ENCODE data around the gene BRSK2.

Gene BRSK2

DNA sequence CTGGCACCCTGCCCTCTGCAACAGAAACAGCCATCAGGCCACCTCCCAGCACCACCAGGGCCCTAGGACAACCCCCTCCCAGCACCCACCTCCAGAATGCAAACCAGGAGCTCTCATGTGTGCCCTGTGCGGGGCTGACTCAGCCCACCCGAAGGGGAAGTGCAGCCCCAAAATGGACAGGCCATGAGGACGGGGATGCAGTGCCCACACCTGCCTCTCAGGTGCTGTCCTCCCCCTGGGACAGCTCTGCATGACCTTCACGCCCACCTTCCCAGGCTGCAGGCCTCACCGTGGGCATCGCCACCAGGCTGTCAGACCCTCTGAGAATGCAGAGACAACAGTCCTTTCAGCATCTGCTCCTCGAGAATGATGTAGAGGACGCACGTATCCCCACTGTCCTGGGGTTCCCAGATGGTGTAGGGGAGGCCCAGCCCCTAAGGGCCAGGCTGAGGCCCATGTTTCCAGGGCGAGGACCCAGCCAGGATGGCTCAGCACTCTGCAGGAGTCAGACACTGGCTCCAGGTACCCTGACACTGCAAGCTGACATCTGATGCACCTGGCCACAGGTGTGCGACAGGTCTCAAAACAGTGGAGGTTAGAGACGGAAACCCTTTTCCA, 83.4 kb downstream of the BRSK2 start:
- Histone ChIP-seq H2AK5ac (ENCODE audit: low read length) (no peak overlapping the region), H2BK5ac (ENCODE audit: low read length) (no peak overlapping the region), H3K18ac (ENCODE audit: low read length) (no peak overlapping the region), H3K4ac (ENCODE audit: low read depth, low read length) (no peak overlapping the region), H2BK15ac (replicated peaks; ENCODE audit: low read depth) (no peak overlapping the region), H3K56ac (ENCODE audit: low read length) (no peak overlapping the region), H3K27ac (ENCODE audit: low read depth, low read length) (no peak overlapping the region), H3K23ac (ENCODE audit: low read length) (no peak overlapping the region), H3K79me2 (ENCODE audit: control insufficient read depth, insufficient read depth, low read length) (no peaks in the 10 kb centered on the region), H2BK120ac (ENCODE audit: low read depth, low read length) (no peak overlapping the region), H4K8ac (ENCODE audit: low read depth, low read length) (no peak overlapping the region), H3K27me3 (ENCODE audit: insufficient read depth, low read length, poor library complexity) (no peaks in the 10 kb centered on the region), H4K5ac (ENCODE audit: low read length) (no peak overlapping the region), H3K36me3 (ENCODE audit: control insufficient read depth, insufficient read depth, low read length) (no peaks in the 10 kb centered on the region), H3K4me1 (ENCODE audit: control insufficient read depth, low read depth, low read length) (no peaks in the 10 kb centered on the region), H3K9ac (ENCODE audit: low read length) (no peak overlapping the region), H3K4me2 (ENCODE audit: low read length) (no peak overlapping the region), H3K79me1 (ENCODE audit: low read length) (no peaks in the 10 kb centered on the region), H3K4me3 (ENCODE audit: low read length) (no peak overlapping the region)
- no peak for DNase-seq
- no CpG with 5 or more reads among the region's 12 CpGs for WGBS (ENCODE audit: extremely low coverage, insufficient coverage, low lambda C conversion rate)

DNA sequence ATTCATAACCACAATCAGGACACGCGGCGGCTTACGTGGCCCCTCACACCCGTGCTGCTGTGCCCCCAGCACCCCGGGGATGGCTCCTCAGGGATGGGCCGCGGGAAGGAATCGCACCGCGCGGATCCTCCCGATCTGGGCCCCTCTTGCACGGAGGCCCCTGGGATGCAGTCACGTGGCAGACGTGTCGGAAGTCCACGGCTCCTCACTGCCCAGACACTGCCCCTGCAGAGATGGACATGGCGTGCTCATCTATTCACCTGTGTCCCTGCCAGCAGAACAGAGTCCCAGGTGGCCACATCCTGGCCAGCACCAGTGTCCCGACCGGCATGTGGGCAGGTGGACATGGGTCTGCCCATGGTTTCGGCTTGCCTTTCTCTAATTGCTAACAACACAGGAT, 84.1 kb downstream of the BRSK2 start:
- H2BK120ac ChIP-seq (ENCODE audit: low read depth, low read length), result no peak overlapping the region

DNA sequence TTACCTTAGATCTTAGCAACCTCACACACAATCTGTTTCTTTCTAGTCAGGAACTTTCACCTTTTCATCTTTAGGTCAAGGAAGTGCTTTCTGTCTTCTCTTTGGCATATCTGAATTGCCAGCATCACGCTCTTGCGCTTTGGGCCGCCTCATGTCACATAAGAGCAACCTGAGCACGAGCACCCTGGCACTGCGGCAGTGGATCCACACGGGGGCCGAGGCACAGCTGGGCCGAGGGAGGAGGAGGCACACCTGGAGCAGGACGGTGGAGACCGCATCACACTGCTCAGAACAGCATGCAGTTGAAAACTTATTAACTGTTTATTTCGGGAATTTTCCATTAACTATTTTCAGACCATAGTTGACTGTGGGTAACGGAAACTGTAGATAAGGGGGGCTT, 86.1 kb downstream of the BRSK2 start:
- no peak overlapping the region for H4K5ac ChIP-seq (ENCODE audit: low read length)
- no peak overlapping the region for H3K9ac ChIP-seq (ENCODE audit: low read length)
- H2BK120ac ChIP-seq (ENCODE audit: low read depth, low read length), result no peak overlapping the region
- no peaks in the 10 kb centered on the region for H3K4me1 ChIP-seq (ENCODE audit: control insufficient read depth, low read depth, low read length)
- H3K18ac ChIP-seq (ENCODE audit: low read length), result no peak overlapping the region
- no peak overlapping the region for H2BK15ac ChIP-seq (replicated peaks; ENCODE audit: low read depth)
- H3K36me3 ChIP-seq (ENCODE audit: control insufficient read depth, insufficient read depth, low read length), result no peaks in the 10 kb centered on the region
- no peak overlapping the region for H3K4me3 ChIP-seq (ENCODE audit: low read length)
- no peaks in the 10 kb centered on the region for H3K79me2 ChIP-seq (ENCODE audit: control insufficient read depth, insufficient read depth, low read length)
- no peak overlapping the region for H3K23ac ChIP-seq (ENCODE audit: low read length)
- WGBS (ENCODE audit: extremely low coverage, insufficient coverage, low lambda C conversion rate), result no CpG with 5 or more reads among the region's 12 CpGs
- no peak overlapping the region for H3K4me2 ChIP-seq (ENCODE audit: low read length)
- no peak overlapping the region for H2AK5ac ChIP-seq (ENCODE audit: low read length)
- no peaks in the 10 kb centered on the region for H3K79me1 ChIP-seq (ENCODE audit: low read length)
- H4K8ac ChIP-seq (ENCODE audit: low read depth, low read length), result no peak overlapping the region
- no peak overlapping the region for H3K27ac ChIP-seq (ENCODE audit: low read depth, low read length)
- no peak for DNase-seq
- no peaks in the 10 kb centered on the region for H3K27me3 ChIP-seq (ENCODE audit: insufficient read depth, low read length, poor library complexity)
- H3K4ac ChIP-seq (ENCODE audit: low read depth, low read length), result no peak overlapping the region
- no peak overlapping the region for H3K56ac ChIP-seq (ENCODE audit: low read length)
- no peak overlapping the region for H2BK5ac ChIP-seq (ENCODE audit: low read length)

More for the DNA sequence above, 84.1 kb downstream of the BRSK2 start:
- no peak overlapping the region for H3K4me2 ChIP-seq (ENCODE audit: low read length)
- no CpG with 5 or more reads among the region's 22 CpGs for WGBS (ENCODE audit: extremely low coverage, insufficient coverage, low lambda C conversion rate)
- DNase-seq, result no peak
- no peaks in the 10 kb centered on the region for H3K36me3 ChIP-seq (ENCODE audit: control insufficient read depth, insufficient read depth, low read length)
- no peak overlapping the region for H4K8ac ChIP-seq (ENCODE audit: low read depth, low read length)
- no peaks in the 10 kb centered on the region for H3K79me2 ChIP-seq (ENCODE audit: control insufficient read depth, insufficient read depth, low read length)
- no peak overlapping the region for H3K56ac ChIP-seq (ENCODE audit: low read length)
- H3K4ac ChIP-seq (ENCODE audit: low read depth, low read length), result no peak overlapping the region
- no peaks in the 10 kb centered on the region for H3K4me1 ChIP-seq (ENCODE audit: control insufficient read depth, low read depth, low read length)
- H2AK5ac ChIP-seq (ENCODE audit: low read length), result no peak overlapping the region
- H2BK15ac ChIP-seq (replicated peaks; ENCODE audit: low read depth), result no peak overlapping the region
- no peak overlapping the region for H3K4me3 ChIP-seq (ENCODE audit: low read length)
- H3K27me3 ChIP-seq (ENCODE audit: insufficient read depth, low read length, poor library complexity), result no peaks in the 10 kb centered on the region
- no peaks in the 10 kb centered on the region for H3K79me1 ChIP-seq (ENCODE audit: low read length)
- H4K5ac ChIP-seq (ENCODE audit: low read length), result no peak overlapping the region
- H3K23ac ChIP-seq (ENCODE audit: low read length), result no peak overlapping the region
- no peak overlapping the region for H3K27ac ChIP-seq (ENCODE audit: low read depth, low read length)
- no peak overlapping the region for H2BK5ac ChIP-seq (ENCODE audit: low read length)
- H3K18ac ChIP-seq (ENCODE audit: low read length), result no peak overlapping the region
- no peak overlapping the region for H3K9ac ChIP-seq (ENCODE audit: low read length)

DNA sequence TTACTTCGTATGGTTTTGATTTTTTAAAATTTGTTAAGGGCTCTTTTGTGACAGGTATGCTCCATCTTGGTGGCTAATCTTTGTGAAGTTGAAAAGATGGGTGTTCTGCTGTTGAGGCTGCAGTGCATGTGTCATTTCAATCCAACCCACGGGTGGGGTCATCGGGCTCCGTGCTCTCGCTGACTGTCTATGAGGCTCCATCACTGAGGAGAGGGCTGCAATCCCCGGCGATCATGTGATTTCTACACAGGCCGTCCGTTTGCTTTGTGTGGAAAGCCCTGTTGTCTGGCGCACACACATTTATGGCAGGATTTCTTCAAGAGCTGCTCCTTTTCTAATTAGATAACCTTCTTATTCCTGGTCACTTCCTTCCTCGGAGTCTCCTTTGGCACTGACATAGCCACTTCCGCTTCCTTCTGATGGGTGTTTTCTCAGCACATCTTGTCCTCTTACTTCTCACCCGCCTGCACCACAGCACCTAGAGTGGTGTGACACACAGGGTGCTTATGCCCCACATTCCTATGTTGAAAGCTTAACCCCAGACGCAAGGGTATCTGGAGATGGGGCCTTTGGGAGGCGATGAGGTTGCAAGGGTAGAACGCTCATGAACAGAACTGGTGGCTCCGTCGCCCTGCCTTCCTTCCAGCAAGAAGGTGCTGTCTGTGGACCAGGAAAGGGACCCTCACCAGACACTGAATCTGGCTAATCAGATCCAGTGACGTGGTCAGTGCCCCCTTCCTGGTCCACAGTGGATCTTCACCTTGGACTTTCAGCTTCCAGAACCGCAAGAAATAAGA, 87.4 kb downstream of the BRSK2 start:
- Histone ChIP-seq H3K4me1 (ENCODE audit: control insufficient read depth, low read depth, low read length) (no peaks in the 10 kb centered on the region), H3K79me2 (ENCODE audit: control insufficient read depth, insufficient read depth, low read length) (no peaks in the 10 kb centered on the region), H3K56ac (ENCODE audit: low read length) (no peak overlapping the region), H4K5ac (ENCODE audit: low read length) (no peak overlapping the region), H3K18ac (ENCODE audit: low read length) (no peak overlapping the region), H2BK120ac (ENCODE audit: low read depth, low read length) (no peak overlapping the region), H3K4ac (ENCODE audit: low read depth, low read length) (no peak overlapping the region), H3K4me2 (ENCODE audit: low read length) (no peak overlapping the region), H3K27me3 (ENCODE audit: insufficient read depth, low read length, poor library complexity) (no peaks in the 10 kb centered on the region), H3K9ac (ENCODE audit: low read length) (no peak overlapping the region), H3K23ac (ENCODE audit: low read length) (no peak overlapping the region), H3K4me3 (ENCODE audit: low read length) (no peak overlapping the region), H2AK5ac (ENCODE audit: low read length) (no peak overlapping the region), H4K8ac (ENCODE audit: low read depth, low read length) (no peak overlapping the region), H2BK5ac (ENCODE audit: low read length) (no peak overlapping the region), H2BK15ac (replicated peaks; ENCODE audit: low read depth) (no peak overlapping the region), H3K79me1 (ENCODE audit: low read length) (no peaks in the 10 kb centered on the region), H3K36me3 (ENCODE audit: control insufficient read depth, insufficient read depth, low read length) (no peaks in the 10 kb centered on the region), H3K27ac (ENCODE audit: low read depth, low read length) (no peak overlapping the region)
- WGBS (ENCODE audit: extremely low coverage, insufficient coverage, low lambda C conversion rate), result no CpG with 5 or more reads among the region's 20 CpGs
- DNase-seq, result no peak

DNA sequence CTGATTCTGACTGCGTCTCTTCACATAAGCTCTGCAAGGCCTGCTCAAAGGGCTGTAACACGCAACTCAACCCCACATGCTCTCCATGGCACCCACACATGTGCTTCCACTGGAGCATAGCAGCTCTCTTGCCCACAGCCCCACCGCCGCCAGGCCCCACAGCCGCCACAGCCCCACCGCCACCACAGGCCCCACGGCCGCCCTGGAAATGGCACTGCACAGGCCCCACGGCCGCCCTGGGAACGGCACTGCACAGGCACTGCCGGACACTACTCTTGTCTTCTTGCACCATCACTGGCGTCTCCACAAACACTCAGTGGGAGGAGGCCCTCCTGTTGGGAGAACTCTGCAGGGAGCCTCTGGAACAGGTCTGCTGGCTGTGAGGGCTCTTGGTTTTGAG, 88.3 kb downstream of the BRSK2 start:
- no peak overlapping the region for H3K4me3 ChIP-seq (ENCODE audit: low read length)
- H3K56ac ChIP-seq (ENCODE audit: low read length), result no peak overlapping the region
- no peak overlapping the region for H2BK5ac ChIP-seq (ENCODE audit: low read length)
- no peaks in the 10 kb centered on the region for H3K36me3 ChIP-seq (ENCODE audit: control insufficient read depth, insufficient read depth, low read length)
- no peaks in the 10 kb centered on the region for H3K27me3 ChIP-seq (ENCODE audit: insufficient read depth, low read length, poor library complexity)
- H3K79me1 ChIP-seq (ENCODE audit: low read length), result no peaks in the 10 kb centered on the region
- no peak overlapping the region for H3K23ac ChIP-seq (ENCODE audit: low read length)
- no CpG with 5 or more reads among the region's 13 CpGs for WGBS (ENCODE audit: extremely low coverage, insufficient coverage, low lambda C conversion rate)
- no peak overlapping the region for H4K5ac ChIP-seq (ENCODE audit: low read length)
- H3K9ac ChIP-seq (ENCODE audit: low read length), result no peak overlapping the region
- H2BK15ac ChIP-seq (replicated peaks; ENCODE audit: low read depth), result no peak overlapping the region
- no peak overlapping the region for H3K4me2 ChIP-seq (ENCODE audit: low read length)
- H2BK120ac ChIP-seq (ENCODE audit: low read depth, low read length), result no peak overlapping the region
- no peak overlapping the region for H3K27ac ChIP-seq (ENCODE audit: low read depth, low read length)
- H3K4ac ChIP-seq (ENCODE audit: low read depth, low read length), result no peak overlapping the region
- no peak overlapping the region for H2AK5ac ChIP-seq (ENCODE audit: low read length)
- no peak overlapping the region for H3K18ac ChIP-seq (ENCODE audit: low read length)
- H3K4me1 ChIP-seq (ENCODE audit: control insufficient read depth, low read depth, low read length), result no peaks in the 10 kb centered on the region
- no peak for DNase-seq
- H4K8ac ChIP-seq (ENCODE audit: low read depth, low read length), result no peak overlapping the region
- H3K79me2 ChIP-seq (ENCODE audit: control insufficient read depth, insufficient read depth, low read length), result no peaks in the 10 kb centered on the region

Measured in mesendoderm (in vitro differentiated cells).